H9 (cell line): Measurements from ENCODE around the gene ICE2. TPM values are rescaled to one million over a fixed set of nuclear protein-coding genes. Genes with fewer than 3 reads are reported as not detected.

Experiments used
- DNase-seq: peaks from one replicate; pipeline ENCODE4 v3.0.0-alpha.2; 2017
- H2AFZ ChIP-seq: one replicate; pipeline ENCODE4 v1.6.1; 2013; ENCODE audit warnings: mild to moderate bottlenecking, low read length, control low read depth, moderate library complexity
- H2AK5ac ChIP-seq: 2 replicates; pipeline ENCODE4 v1.6.1; 2013; ENCODE audit warnings: low read length, control low read depth, mixed read lengths; ENCODE audit not compliant: insufficient read length
- H2BK120ac ChIP-seq: one replicate; pipeline ENCODE4 v1.6.1; 2013; ENCODE audit warnings: low read depth, mild to moderate bottlenecking, low read length, control low read depth, inconsistent platforms; ENCODE audit not compliant: poor library complexity, severe bottlenecking
- H2BK12ac ChIP-seq: 2 replicates; pipeline ENCODE4 v1.6.1; 2013; ENCODE audit warnings: low read length, control low read depth, mixed read lengths, low read depth; ENCODE audit not compliant: insufficient read length
- H2BK15ac ChIP-seq: 2 replicates; pipeline ENCODE4 v1.6.1; 2013; ENCODE audit warnings: low read depth, low read length, control low read depth
- H2BK20ac ChIP-seq: one replicate; pipeline ENCODE4 v1.6.1; 2013; ENCODE audit warnings: low read depth, mild to moderate bottlenecking, low read length, control low read depth, inconsistent platforms; ENCODE audit not compliant: poor library complexity, severe bottlenecking
- H2BK5ac ChIP-seq: 2 replicates; pipeline ENCODE4 v1.6.1; 2013; ENCODE audit warnings: low read length, control low read depth, mixed read lengths; ENCODE audit not compliant: insufficient read length
- H3K14ac ChIP-seq: 2 replicates; pipeline ENCODE4 v1.6.1; 2013; ENCODE audit warnings: low read length, control low read depth; ENCODE audit not compliant: insufficient read depth
- H3K18ac ChIP-seq: 2 replicates; pipeline ENCODE4 v1.6.1; 2013; ENCODE audit warnings: low read depth, mild to moderate bottlenecking, mixed read lengths, low read length, control low read depth; ENCODE audit not compliant: insufficient read length
- H3K23ac ChIP-seq: 2 replicates; pipeline ENCODE4 v1.6.1; 2013; ENCODE audit warnings: low read length, control low read depth, mixed read lengths, low read depth; ENCODE audit not compliant: insufficient read length
- H3K23me2 ChIP-seq: 2 replicates; pipeline ENCODE4 v1.6.1; 2013; ENCODE audit warnings: low read depth, mild to moderate bottlenecking, mixed read lengths, low read length, control low read depth; ENCODE audit not compliant: insufficient read length, poor library complexity, severe bottlenecking
- H3K27ac ChIP-seq: 2 replicates; pipeline ENCODE4 v1.5.1; 2013; ENCODE audit warnings: low read length, control low read depth, mixed read lengths, low read depth; ENCODE audit not compliant: insufficient read length
- H3K27me3 ChIP-seq: 2 replicates; pipeline ENCODE4 v1.6.1; 2013; ENCODE audit warnings: low read length, control low read depth, inconsistent platforms; ENCODE audit not compliant: insufficient read depth
- H3K4ac ChIP-seq: 2 replicates; pipeline ENCODE4 v1.6.1; 2013; ENCODE audit warnings: low read depth, mild to moderate bottlenecking, control low read depth, inconsistent platforms, low read length, moderate library complexity
- H3K4me1 ChIP-seq: 2 replicates; pipeline ENCODE4 v1.6.1; 2013; ENCODE audit warnings: low read length, control low read depth, inconsistent platforms; ENCODE audit not compliant: insufficient read depth
- H3K4me2 ChIP-seq: 2 replicates; pipeline ENCODE4 v1.6.1; 2013; ENCODE audit warnings: low read length, control low read depth, mixed read lengths; ENCODE audit not compliant: insufficient read length, insufficient read depth
- H3K56ac ChIP-seq: 2 replicates; pipeline ENCODE4 v1.6.1; 2013; ENCODE audit warnings: low read depth, mild to moderate bottlenecking, mixed read lengths, low read length, control low read depth; ENCODE audit not compliant: insufficient read length
- H3K79me1 ChIP-seq: 2 replicates; pipeline ENCODE4 v1.6.1; 2013; ENCODE audit warnings: low read depth, mild to moderate bottlenecking, moderate library complexity, low read length, control low read depth, inconsistent platforms; ENCODE audit not compliant: insufficient read depth, poor library complexity, severe bottlenecking
- H3K79me2 ChIP-seq: 2 replicates; pipeline ENCODE4 v1.6.1; 2013; ENCODE audit warnings: low read length, control low read depth, inconsistent platforms; ENCODE audit not compliant: insufficient read depth
- H3K9ac ChIP-seq: 2 replicates; pipeline ENCODE4 v1.6.1; 2013; ENCODE audit warnings: low read length, control low read depth, mixed read lengths; ENCODE audit not compliant: insufficient read length; ENCODE audit errors: extremely low read depth
- H3K9me3 ChIP-seq: one replicate; pipeline ENCODE4 v1.6.1; 2013; ENCODE audit warnings: low read depth, low read length, inconsistent platforms; ENCODE audit not compliant: control insufficient read depth
- H3T11ph ChIP-seq: one replicate; pipeline ENCODE4 v1.6.1; 2013; ENCODE audit warnings: mild to moderate bottlenecking, low read length, control low read depth, inconsistent platforms
- H4K20me1 ChIP-seq: one replicate; pipeline ENCODE4 v1.6.1; 2013; ENCODE audit not compliant: control insufficient read depth, insufficient read length, insufficient read depth
- H4K5ac ChIP-seq: 2 replicates; pipeline ENCODE4 v1.6.1; 2013; ENCODE audit warnings: low read depth, mild to moderate bottlenecking, mixed read lengths, low read length, control low read depth; ENCODE audit not compliant: insufficient read length
- H4K8ac ChIP-seq: replicated peaks from 2 replicates; pipeline ENCODE4 v1.6.1; 2013; ENCODE audit warnings: low read length, control low read depth, mixed read lengths, low read depth; ENCODE audit not compliant: insufficient read length
- H4K91ac ChIP-seq: 2 replicates; pipeline ENCODE4 v1.6.1; 2013; ENCODE audit warnings: low read depth, mild to moderate bottlenecking, moderate library complexity, mixed read lengths, low read length, control low read depth; ENCODE audit not compliant: insufficient read length
- H3K27ac Mint-ChIP-seq, 3 experiments: 2 replicates in 2 of 3; 3 replicates in 1 of 3; pipeline ENCODE4 v1.8.0; 2020 to 2021; ENCODE audit warnings: mixed read lengths in 3 of 3, mild to moderate bottlenecking in 1 of 3, moderate library complexity in 1 of 3
- H3K27me3 Mint-ChIP-seq: 2 replicates; pipeline ENCODE4 v1.8.0; 2021; ENCODE audit warnings: low read depth, mild to moderate bottlenecking, moderate library complexity, mixed read lengths
- H3K36me3 Mint-ChIP-seq, 3 experiments: 2 replicates in 2 of 3; 3 replicates in 1 of 3; pipeline ENCODE4 v1.8.0; 2020 to 2021; ENCODE audit warnings: low read depth in 3 of 3, mixed read lengths in 3 of 3; ENCODE audit not compliant: insufficient read depth in 1 of 3
- H3K4me1 Mint-ChIP-seq, 2 experiments: 2 replicates each; pipeline ENCODE4 v1.8.0; 2020; ENCODE audit warnings: mixed read lengths in 2 of 2
- H3K4me3 Mint-ChIP-seq, 2 experiments: 2 replicates in 1 of 2; 3 replicates in 1 of 2; pipeline ENCODE4 v1.8.0; 2020 to 2021; ENCODE audit warnings: mild to moderate bottlenecking in 2 of 2, mixed read lengths in 2 of 2, moderate library complexity in 1 of 2
- H3K9me3 Mint-ChIP-seq, 2 experiments: 2 replicates in 1 of 2; 3 replicates in 1 of 2; pipeline ENCODE4 v1.8.0; 2020; ENCODE audit warnings: mild to moderate bottlenecking in 2 of 2, mixed read lengths in 2 of 2, moderate library complexity in 1 of 2
- WGBS: extraction: QIAGEN DNeasy Blood & Tissue Kit; methylation state at CpG from one replicate; pipeline ENCODE4 v1.1.7; 2013; ENCODE audit warnings: missing lambda C conversion rate, low lambda C conversion rate, mixed read lengths; ENCODE audit not compliant: insufficient read length; ENCODE audit errors: extremely low coverage; 5-methylcytosine and 5-hydroxymethylcytosine counted together
- total RNA-seq: library from RNA; stranded (reverse); gene quantifications from 2 replicates; pipeline ENCODE4 v1.2.1, GENCODE V29; 2021
- TF ChIP-seq, protein P1 (sequence below): fragments of 200-600 bp; sonication (generic); conservative IDR thresholded peaks from 3 replicates; pipeline ENCODE4 v1.8.0; 2021; ENCODE audit warnings: antibody characterized with exemption, mild to moderate bottlenecking

Gene ICE2
- total RNA-seq, 1 experiment from 2014 or later, result 76.3 TPM

DNA sequence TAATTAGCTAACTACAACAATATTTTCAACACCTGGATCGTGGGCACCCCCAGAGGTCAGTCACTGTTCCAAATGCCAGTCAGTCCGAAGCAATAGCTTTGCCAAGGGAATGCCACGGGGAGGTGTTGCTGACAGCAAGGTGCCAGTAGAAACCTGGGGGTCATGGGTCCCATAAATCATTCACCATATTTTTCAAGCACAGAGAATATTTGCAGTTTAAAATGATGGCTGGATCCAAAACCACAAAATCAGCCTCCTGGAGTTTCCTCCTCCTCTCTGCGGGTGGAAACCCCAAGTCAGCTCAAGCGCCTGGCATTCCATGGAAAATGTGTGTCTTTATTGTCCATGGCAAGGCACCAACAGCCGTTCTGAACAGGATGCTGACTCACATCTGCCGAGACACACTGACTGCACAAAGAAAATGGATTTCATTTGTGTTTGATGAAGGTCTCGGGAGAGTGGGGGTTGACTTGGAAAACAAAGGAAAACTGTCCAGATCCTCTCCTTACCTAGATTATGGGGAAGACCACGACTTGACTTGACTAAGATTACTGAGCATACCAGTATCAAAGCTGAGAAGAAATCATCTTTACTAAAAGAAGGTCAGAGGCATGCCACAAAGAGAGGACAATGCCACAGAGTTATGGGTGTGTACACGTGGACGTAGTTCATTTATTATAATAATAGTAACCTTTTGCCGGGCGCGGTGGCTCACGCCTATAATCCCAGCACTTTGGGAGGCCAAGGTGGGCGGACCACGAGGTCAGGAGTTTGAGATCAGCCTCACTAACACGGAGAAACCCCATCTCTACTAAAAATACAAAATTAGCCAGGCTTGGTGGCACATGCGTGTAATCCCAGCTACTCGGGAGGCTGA lies 107.5 kb downstream of the ICE2 start:
- H3K4me2 ChIP-seq, result no peak overlapping the region
- H3K79me1 ChIP-seq, result no peaks in the 10 kb centered on the region
- H2AFZ ChIP-seq, result no peak overlapping the region
- no peak overlapping the region for H2BK15ac ChIP-seq
- H4K91ac ChIP-seq, result no peak overlapping the region
- H2BK12ac ChIP-seq, result no peak overlapping the region
- peaks cover 55% of the 10 kb centered on the region for H3K27me3 Mint-ChIP-seq
- no peak overlapping the region for H2BK120ac ChIP-seq
- no peaks in the 10 kb centered on the region for H3K4me1 ChIP-seq
- H3K4me3 Mint-ChIP-seq, result no peak overlapping the region
- no peak overlapping the region for H4K5ac ChIP-seq
- no peak overlapping the region for H2AK5ac ChIP-seq
- H3K4ac ChIP-seq, result no peak overlapping the region
- no peaks in the 10 kb centered on the region for H3K23me2 ChIP-seq
- DNase-seq, result no peak
- H3K9me3 Mint-ChIP-seq, result peaks cover 0 to under 1% of the 10 kb centered on the region in 2 experiments; a peak in 2 of 5 replicates
- H2BK20ac ChIP-seq, result no peak overlapping the region
- H3K56ac ChIP-seq, result no peak overlapping the region
- peaks cover 0 to 11% (median under 1%) of the 10 kb centered on the region in 3 experiments; a peak in 4 of 7 replicates for H3K36me3 Mint-ChIP-seq
- no CpG with 5 or more reads among the region's 20 CpGs for WGBS
- H3K27ac Mint-ChIP-seq, result no peak overlapping the region
- no peak overlapping the region for H3K27ac ChIP-seq
- H3K27me3 ChIP-seq, result no peaks in the 10 kb centered on the region
- TF ChIP-seq, protein P1, sequence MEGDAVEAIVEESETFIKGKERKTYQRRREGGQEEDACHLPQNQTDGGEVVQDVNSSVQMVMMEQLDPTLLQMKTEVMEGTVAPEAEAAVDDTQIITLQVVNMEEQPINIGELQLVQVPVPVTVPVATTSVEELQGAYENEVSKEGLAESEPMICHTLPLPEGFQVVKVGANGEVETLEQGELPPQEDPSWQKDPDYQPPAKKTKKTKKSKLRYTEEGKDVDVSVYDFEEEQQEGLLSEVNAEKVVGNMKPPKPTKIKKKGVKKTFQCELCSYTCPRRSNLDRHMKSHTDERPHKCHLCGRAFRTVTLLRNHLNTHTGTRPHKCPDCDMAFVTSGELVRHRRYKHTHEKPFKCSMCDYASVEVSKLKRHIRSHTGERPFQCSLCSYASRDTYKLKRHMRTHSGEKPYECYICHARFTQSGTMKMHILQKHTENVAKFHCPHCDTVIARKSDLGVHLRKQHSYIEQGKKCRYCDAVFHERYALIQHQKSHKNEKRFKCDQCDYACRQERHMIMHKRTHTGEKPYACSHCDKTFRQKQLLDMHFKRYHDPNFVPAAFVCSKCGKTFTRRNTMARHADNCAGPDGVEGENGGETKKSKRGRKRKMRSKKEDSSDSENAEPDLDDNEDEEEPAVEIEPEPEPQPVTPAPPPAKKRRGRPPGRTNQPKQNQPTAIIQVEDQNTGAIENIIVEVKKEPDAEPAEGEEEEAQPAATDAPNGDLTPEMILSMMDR, result no peak
- H3K79me2 ChIP-seq, result no peaks in the 10 kb centered on the region
- H3T11ph ChIP-seq, result no peak overlapping the region
- no peak overlapping the region for H3K23ac ChIP-seq
- H3K14ac ChIP-seq, result no peak overlapping the region
- peaks cover 20 to 22% of the 10 kb centered on the region in 2 experiments for H3K4me1 Mint-ChIP-seq
- H3K18ac ChIP-seq, result no peak overlapping the region
- no peak overlapping the region for H3K9ac ChIP-seq
- H3K9me3 ChIP-seq, result no peaks in the 10 kb centered on the region
- H2BK5ac ChIP-seq, result no peak overlapping the region
- H4K20me1 ChIP-seq, result no peaks in the 10 kb centered on the region
- no peak overlapping the region for H4K8ac ChIP-seq
